ENCODE results near the gene SPN. TPM values are rescaled to one million over a fixed set of nuclear protein-coding genes. Genes with fewer than 3 reads are reported as not detected.

SPN gene
- total RNA-seq, 4 donors from 2014 or later, result 2.2 to 6.3 (median 4.7) TPM

DNA sequence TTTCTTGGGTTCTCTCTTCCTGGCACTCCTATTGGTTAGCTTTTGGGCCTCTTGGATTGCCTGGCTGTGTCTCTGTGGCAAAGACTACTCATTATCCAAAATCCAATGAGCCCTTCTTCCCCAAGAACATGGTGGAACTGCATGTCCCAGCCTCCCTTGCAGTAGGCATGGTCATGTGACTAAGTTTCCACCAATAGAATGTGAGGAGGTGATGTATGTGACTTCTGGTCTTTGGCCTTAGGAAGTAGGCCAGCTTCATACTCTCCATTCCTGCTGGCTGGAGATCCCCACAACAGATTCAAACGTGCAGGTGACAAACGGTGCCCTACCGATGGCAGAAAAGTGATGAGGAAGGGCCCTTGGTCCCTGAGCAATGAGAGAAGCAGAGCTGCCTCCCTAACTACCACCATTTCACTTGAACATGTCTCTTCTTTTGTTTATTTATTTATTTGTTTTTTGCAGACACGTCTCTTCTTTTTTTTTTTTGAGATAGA, 17.3 kb upstream of the SPN start:
- Histone ChIP-seq H3K4me3 (no peak overlapping the region), H3K27me3 (no peaks in the 10 kb centered on the region), H3K36me3 (no peaks in the 10 kb centered on the region), H3K9me3 (no peaks in the 10 kb centered on the region), H3K4me1 (no peaks in the 10 kb centered on the region), H3K27ac (no peak overlapping the region)
- 77% methylated on average over 4 of the region's 4 CpGs for WGBS
- no peak for DNase-seq (ENCODE audit: low spot score in 2 of 2)
- TF ChIP-seq POLR2A (IDR thresholded peaks at IDR 0.05) (no peak), POLR2AphosphoS5 (IDR thresholded peaks at IDR 0.05) (no peak), EP300 (IDR thresholded peaks at IDR 0.05) (no peak)
- TF ChIP-seq, protein P1, sequence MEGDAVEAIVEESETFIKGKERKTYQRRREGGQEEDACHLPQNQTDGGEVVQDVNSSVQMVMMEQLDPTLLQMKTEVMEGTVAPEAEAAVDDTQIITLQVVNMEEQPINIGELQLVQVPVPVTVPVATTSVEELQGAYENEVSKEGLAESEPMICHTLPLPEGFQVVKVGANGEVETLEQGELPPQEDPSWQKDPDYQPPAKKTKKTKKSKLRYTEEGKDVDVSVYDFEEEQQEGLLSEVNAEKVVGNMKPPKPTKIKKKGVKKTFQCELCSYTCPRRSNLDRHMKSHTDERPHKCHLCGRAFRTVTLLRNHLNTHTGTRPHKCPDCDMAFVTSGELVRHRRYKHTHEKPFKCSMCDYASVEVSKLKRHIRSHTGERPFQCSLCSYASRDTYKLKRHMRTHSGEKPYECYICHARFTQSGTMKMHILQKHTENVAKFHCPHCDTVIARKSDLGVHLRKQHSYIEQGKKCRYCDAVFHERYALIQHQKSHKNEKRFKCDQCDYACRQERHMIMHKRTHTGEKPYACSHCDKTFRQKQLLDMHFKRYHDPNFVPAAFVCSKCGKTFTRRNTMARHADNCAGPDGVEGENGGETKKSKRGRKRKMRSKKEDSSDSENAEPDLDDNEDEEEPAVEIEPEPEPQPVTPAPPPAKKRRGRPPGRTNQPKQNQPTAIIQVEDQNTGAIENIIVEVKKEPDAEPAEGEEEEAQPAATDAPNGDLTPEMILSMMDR (IDR thresholded peaks at IDR 0.05), result no peak

DNA sequence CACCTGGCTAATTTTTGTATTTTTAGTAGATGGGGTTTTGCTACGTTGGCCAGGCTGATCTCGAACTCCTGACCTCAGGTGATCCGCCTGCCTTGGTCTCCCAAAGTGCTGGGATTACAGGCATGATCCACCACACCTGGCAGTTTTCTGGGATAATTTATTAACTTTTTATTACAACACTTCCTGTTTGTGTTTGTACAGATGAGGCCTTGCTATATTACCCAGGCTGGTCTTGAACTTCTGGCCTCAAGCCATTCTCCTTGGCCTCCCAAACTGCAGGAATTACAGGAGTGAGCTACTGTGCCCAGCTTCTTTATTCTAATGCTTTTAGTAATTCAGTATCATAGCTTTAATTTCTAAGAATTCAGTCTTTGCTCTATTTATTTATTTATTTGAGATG, 16.1 kb upstream of the SPN start:
- H3K4me1 ChIP-seq, result no peaks in the 10 kb centered on the region
- no peaks in the 10 kb centered on the region for H3K36me3 ChIP-seq
- H3K9me3 ChIP-seq, result no peaks in the 10 kb centered on the region
- no peak overlapping the region for H3K27ac ChIP-seq
- WGBS, result 100% methylated on average over 3 of the region's 3 CpGs
- no peaks in the 10 kb centered on the region for H3K27me3 ChIP-seq
- TF ChIP-seq POLR2A (IDR thresholded peaks at IDR 0.05) (no peak), EP300 (IDR thresholded peaks at IDR 0.05) (no peak), POLR2AphosphoS5 (IDR thresholded peaks at IDR 0.05) (no peak)
- TF ChIP-seq, protein P1 (IDR thresholded peaks at IDR 0.05), result no peak
- DNase-seq (ENCODE audit: low spot score in 2 of 2), result no peak
- no peak overlapping the region for H3K4me3 ChIP-seq

DNA sequence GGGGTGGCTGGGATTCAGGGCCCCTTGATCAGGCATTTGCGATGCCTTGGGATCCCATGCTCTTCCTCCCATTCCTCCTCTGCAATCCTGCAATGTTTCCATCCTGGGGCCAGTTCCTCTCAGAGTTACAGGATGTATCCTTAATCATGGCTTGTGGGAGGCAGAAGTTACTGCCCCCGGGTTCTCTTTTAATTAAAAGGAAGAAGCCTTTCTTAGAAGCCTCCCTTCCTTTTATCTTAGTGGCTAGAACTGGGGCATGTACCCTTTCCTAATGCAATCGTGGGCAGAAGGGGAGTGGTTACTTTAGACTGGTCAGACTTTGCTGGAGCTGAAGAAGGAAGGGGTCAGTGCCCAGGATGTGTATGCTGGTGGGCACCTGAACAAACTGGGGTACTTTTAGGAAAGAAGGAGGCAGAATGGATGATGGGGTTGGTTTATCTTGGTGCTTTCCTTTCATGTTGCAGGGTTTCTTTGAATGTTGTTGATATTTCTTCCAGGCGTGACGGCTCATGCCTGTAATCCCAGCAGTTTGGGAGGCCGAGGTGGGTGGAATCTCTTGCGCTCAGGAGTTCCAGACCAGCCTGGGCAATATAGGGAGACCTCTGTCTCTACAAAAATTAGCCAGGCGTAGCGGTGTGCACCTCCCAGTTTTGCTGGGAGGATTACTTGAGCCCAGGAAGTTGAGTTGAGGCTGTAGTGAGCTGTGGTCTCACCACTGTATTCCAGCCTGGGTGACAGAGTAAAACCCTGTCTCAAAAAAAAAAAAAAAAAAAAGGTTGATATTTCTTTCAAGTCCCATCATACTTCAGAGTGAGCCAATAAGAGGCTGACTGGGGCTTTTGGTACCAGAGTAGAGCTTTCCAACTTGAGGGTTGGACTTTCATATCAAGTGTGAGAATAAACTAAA, 13.2 kb upstream of the SPN start:
- WGBS, result 61% methylated on average over 9 of the region's 9 CpGs
- H3K4me3 ChIP-seq, result no peak overlapping the region
- TF ChIP-seq, protein P1 (IDR thresholded peaks at IDR 0.05), result no peak
- TF ChIP-seq POLR2AphosphoS5 (IDR thresholded peaks at IDR 0.05), result no peak
- no peak for TF ChIP-seq POLR2A (IDR thresholded peaks at IDR 0.05)
- H3K27ac ChIP-seq, result no peak overlapping the region
- no peaks in the 10 kb centered on the region for H3K27me3 ChIP-seq
- H3K36me3 ChIP-seq, result no peaks in the 10 kb centered on the region
- no peaks in the 10 kb centered on the region for H3K9me3 ChIP-seq
- no peak for DNase-seq (ENCODE audit: low spot score in 2 of 2)
- no peaks in the 10 kb centered on the region for H3K4me1 ChIP-seq

DNA sequence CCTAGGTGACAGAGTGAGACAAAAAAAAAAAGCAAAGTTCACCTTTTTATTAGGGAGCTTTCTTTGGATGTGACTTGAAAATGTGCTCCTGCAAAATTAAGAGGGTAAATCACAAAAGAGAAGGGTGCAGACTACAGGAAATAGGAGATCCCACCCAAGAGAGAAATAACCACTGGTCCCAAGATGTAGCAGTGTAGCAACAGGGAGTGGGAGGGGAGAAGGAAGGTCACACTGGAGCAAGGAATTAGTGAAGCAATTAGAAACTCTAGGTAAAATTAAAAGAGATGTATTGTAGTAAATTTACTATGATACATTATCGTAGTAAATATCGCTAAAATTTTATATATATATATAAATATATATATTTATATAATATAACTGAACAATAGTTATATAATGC, 12.3 kb upstream of the SPN start:
- Histone ChIP-seq H3K27ac (no peak overlapping the region), H3K27me3 (no peaks in the 10 kb centered on the region), H3K4me3 (no peak overlapping the region), H3K9me3 (no peaks in the 10 kb centered on the region), H3K36me3 (no peaks in the 10 kb centered on the region), H3K4me1 (no peaks in the 10 kb centered on the region)
- no peak for TF ChIP-seq POLR2AphosphoS5 (IDR thresholded peaks at IDR 0.05)
- TF ChIP-seq, protein P1 (IDR thresholded peaks at IDR 0.05), result no peak
- WGBS, result 97% methylated on average over 2 of the region's 2 CpGs
- DNase-seq (ENCODE audit: low spot score in 2 of 2), result no peak

DNA sequence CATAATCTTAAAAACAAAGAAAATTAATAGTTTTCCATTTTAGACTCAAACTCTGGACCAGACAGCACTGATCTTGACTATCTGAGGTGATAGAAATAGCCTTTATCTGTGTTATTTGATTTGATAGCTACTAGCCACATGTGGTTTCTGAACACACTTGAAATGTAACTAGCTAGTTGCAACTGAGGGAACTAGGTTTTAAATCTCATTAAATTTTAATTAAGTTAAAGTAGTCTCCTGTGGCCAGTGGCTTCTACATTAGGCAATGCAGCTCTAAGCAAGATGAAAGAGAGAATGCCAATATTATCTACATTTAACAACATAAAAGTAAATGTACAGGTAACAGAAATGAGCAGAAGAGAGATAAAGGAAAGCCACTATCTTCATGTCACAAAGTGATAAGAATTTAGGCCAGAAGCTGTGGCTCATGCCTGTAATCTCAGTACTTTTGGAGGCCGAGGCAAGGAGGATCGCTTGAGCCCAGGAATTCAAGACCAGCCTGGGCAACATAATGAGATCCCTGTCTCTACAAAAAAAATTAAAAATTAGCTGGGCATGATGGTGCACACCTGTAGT, 11.2 kb upstream of the SPN start:
- H3K9me3 ChIP-seq, result no peaks in the 10 kb centered on the region
- WGBS, result 91% methylated on average over 2 of the region's 2 CpGs
- no peaks in the 10 kb centered on the region for H3K36me3 ChIP-seq
- DNase-seq (ENCODE audit: low spot score in 2 of 2), result no peak
- no peak for TF ChIP-seq POLR2AphosphoS5 (IDR thresholded peaks at IDR 0.05)
- TF ChIP-seq EP300 (IDR thresholded peaks at IDR 0.05), result no peak
- TF ChIP-seq, protein P1 (IDR thresholded peaks at IDR 0.05), result no peak
- no peak for TF ChIP-seq POLR2A (IDR thresholded peaks at IDR 0.05)
- no peak overlapping the region for H3K4me3 ChIP-seq
- no peak overlapping the region for H3K27ac ChIP-seq
- H3K27me3 ChIP-seq, result no peaks in the 10 kb centered on the region
- H3K4me1 ChIP-seq, result no peaks in the 10 kb centered on the region

Data from suprapubic skin (tissue), 4 donors.